Stimulated activated CD8-positive, alpha-beta memory T cell treated with anti-CD3 and anti-CD28 coated beads, Interleukin-2, amount 100 ng/mL, for 48 hours (primary cell): ENCODE results near the gene NFATC1.

Source experiments
- DNase-seq, 2 donors: peaks; one replicate each; pipeline ENCODE4 v3.0.0-alpha.2; 2020; ENCODE audit warnings: low read depth in 2 of 2

The NFATC1 gene

DNA sequence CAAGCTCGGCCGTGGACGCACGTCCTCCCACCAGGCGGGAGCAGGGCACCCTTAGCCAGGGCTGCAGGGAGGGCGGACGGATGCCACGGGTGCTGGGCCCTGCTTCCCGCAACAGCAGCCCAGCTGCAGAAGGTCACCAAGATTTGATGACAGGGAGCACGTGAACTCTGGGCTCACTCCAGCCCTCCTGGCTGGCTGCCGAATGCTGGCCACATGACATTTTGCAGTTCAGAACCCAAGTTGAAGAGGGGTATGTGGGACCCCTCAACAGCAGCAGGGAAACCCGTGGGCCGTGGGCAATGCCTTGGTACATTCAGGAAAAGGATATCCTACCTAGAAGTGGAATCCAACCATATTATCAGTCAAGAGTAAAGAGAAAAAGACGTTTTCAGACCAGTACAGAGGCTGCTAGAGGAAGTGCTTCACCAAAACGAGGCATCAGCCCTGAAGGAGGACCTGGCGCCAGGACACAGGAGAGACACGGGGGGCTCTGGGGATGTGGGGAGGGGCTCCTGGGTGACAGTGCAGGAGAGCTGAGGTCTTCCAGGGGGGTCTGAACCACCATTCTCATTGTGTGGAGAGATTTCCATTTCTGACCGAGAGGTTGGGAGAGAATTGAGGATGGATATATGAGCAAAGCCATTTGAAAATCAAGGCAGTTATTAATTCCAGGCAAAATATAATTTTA, 176.5 kb downstream of the NFATC1 start:
- no peak for DNase-seq

DNA sequence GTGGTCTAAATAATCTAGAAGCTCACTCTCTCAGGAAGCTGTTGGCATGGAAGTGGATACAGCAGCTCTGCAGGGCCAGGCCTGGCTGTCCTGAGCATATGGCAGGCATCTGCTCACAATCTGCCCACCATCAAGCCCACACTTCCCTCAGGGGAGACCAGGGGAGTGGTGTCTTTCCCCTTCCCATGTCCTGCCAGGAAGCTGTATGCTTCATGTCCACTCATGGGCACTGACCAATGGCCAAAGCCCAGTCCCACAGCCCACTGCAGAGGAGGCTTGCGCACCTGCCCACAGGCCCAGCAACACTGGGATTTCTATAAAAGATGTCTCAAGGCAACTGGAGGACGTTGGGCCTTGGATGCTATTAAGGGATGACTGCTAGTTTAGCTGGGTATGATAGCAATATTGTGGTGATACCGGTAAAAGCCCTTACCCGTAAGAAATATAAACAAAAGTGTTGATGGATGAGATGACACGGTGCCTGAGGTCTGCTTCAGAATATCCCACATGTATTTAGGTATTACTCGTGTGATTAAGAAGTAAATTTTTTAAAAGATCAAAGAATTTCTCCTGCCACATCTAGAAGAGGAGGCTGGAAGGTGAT, 177.2 kb downstream of the NFATC1 start:
- no peak for DNase-seq

DNA sequence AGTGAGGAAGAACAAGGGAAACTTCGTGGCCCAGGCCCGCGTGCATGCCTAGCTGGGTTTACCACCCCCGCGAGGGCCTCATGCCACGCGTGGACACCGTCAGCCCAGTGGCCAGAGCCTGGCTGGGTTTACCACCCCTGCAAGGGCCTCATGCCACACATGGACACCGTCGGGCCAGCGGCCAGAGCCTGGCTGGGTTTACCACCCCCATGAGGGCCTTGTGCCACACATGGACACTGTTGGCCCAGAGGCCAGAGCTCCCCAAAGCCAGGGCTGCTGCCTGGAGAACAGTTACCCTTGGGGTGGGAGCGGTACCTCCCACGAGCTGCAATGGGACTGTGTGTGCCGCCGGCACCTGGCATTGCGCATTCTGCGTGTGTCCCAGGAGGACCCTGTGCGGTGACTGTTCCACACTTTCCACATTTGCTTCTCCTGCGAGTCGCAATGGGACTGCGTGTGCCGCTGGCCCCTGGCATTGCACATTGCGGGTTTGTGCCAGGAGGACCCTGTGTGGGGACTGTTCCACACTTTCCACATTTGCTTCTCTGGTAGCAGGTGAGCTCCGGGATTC, 178.3 kb downstream of the NFATC1 start:
- DNase-seq = no peak

DNA sequence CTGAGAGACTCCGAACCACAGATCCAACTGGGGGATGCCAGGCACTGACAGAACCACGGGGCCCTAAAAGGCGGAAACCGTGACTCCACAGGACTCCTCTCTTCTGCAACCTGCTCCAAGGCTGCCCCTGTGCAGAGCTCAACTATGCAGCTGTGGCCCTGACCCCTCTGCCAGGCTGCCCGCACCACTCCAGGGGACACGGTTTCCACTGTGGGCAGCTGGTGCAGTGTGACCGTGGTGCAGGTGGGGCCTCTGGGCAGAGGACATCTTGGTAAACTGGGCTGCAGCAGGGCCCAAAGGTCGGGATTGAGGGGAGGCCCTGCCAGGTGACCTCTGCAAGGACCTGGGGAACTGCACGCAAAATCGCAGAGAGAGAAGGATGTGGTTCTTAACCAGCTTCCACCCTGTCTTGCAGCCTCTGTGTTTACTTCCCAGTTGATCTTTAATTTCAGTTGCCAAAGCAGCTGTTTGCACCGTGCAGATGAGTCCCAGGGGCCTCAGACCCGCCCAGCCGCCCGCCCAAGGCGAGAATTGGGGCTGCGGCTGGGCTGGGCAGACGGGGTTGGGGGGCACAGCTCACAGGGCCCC, 179.3 kb downstream of the NFATC1 start:
- no peak for DNase-seq

DNA sequence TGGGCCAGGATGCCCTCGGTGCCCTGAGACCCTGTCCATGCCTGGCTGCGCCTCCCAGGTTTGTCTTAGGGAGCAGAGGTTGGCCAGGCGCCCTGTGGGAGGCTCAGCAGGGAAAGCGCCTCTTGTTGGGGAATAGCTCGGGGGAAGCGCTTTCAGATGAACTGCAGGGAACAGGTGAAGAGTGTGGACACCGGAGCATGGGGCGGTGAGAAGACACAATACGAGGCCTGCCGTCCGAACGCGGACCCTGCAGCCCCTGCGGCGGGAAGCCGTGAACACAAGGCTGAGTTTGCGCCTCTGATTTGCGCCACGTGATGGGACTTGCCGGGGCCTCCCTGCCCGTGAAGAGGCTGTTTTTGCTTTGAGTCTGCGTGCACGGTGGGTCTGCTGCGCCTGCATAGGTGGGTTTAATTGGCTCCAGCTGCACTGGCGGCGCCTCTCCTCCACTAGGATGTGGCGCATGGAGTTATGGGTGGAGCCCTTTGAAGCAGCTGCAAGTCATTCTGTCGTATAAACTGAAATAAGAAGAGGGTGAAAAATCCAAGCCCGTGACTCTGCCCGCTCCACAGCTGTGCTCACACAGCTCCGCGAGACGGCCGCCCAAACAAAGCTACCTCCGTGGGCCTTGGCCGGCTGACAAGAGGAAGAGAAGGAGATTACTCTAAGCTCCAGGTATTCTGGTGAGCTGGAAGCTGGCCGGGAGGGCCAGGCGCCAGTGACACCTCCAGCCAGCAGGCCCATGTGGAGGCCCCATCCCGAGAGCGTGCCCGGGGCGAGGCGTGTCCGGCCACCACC, 180.4 kb downstream of the NFATC1 start:
- no peak for DNase-seq

DNA sequence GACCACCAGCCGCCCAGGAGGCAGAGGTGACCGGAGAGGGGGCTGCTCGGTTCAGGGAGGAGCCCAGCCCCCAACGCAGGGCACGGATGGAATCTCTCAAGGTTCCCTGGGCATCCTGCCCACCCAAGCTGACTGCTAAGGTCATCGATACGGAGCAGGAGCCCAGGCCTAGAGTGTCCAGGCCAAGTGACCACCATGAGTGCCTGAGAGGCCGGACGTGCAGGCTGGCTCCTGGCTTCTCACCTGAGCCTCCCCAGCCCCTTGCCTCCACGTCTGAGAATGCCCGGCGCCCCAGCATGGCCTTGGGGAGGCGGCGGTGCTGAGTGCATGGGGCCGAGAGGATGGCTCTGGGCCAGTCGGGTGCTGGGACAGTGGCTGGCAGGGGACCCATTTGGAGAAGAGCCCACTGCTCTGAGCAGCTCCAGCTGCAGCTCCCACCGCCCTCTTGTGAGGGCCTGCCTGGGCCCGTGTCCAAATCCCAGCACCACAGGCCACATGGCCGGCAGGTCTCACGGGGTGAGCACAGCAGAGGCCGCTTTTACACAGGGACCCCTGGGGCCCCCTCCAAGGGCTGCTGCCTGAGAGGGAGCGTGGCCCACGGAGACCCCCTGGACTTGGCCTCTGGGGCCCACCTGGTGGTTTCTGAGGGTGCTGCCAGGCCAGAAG, 181.1 kb downstream of the NFATC1 start:
- DNase-seq = no peak

DNA sequence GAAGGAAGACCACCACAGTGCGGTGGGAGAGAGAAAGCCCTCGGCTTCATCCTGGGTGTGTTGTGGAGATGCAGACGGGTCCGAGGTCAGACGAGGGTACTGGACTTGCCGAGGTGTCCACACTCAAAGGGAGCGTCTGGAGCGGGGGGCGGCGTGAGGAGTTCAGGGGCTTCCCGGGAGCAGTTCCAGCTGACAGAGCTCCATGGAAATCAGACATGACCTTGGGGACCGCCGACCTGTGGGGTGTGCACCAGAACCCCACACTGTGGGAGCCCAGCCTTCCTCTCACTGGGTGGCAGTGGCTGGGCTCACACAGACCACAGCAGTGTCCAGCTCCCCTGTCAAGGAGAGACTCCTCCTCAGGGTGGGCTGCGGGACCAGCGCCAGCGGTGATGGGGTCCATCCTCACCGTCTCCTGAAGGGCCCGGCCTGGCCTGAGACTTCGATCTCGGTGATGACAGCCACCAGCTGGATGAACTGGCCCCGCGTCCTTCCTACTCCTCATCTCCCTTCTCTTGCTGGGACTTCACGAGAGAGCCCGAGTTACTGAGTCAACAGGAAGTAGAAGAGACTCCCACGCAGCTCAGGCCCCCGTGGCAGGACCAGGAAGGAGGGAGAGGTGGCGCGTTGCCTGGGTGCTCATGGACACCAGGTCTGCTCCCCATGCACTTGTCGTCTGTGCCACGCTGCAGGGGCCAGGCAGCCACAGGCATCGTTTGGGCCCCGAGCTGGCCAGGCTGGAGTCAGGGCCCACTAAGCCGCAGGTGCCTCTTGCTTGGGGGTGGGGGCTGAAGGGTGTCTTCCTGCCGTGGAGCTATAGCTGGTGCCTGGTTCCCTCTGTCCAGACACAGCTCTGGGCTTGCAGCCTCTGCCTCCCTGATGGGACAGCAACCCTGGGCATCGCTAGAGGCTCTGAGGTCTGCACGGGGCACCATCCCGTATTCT, 182.0 kb downstream of the NFATC1 start:
- DNase-seq = no peak

DNA sequence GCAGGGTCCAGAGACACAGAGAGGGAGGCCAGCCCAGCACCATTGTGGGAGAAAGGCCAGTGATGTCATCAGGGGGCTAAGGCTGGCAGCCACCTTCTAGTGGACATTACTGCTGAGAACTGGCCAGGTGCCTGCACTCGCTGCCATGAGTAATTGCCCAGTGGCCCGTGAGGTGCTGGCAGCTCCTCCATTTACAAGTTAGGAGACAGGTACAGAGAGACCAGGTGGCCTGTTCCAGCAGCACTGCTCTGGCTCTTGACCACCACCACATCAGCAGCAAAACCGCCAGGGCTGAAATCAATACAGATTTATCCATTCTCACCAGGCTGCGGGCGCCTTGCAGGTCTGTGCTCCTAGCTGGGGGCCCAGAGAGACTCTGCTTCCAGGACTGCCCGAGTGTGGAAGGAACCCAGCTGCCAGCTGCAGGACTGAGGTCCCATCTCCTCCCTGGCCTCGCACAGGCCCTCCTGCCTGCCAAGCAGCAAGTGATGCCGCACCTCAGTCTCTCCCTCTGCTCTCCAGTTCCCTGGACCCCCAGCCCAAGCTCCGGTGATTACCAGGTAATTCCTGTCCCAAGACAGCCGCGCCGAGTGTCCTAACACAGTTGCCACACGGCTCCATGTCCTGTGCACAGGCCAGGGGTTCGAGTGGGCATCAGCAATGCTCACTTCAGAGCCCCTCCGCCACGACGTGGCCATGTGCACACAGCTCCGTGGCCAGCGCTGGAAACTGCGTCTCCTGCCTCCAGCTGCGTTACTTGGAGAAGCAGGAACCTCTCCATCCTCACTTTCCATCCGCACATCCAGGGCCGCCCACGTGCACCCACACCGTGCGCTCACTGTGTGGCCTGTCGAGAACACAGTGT, 182.9 kb downstream of the NFATC1 start:
- DNase-seq = no peak
